IPS DF 19.7 (cell line): ENCODE results near the gene ST13.
"Not testable (repeated sequence)": the region's sequence is repeated elsewhere in the genome, so short reads cannot be mapped to it uniquely, and the experiment has no call there.

Experiments
- DNase-seq: peaks from one replicate; pipeline ENCODE4 v3.0.0-alpha.2; 2013; ENCODE audit warnings: low read depth, low spot score

The ST13 gene

DNA sequence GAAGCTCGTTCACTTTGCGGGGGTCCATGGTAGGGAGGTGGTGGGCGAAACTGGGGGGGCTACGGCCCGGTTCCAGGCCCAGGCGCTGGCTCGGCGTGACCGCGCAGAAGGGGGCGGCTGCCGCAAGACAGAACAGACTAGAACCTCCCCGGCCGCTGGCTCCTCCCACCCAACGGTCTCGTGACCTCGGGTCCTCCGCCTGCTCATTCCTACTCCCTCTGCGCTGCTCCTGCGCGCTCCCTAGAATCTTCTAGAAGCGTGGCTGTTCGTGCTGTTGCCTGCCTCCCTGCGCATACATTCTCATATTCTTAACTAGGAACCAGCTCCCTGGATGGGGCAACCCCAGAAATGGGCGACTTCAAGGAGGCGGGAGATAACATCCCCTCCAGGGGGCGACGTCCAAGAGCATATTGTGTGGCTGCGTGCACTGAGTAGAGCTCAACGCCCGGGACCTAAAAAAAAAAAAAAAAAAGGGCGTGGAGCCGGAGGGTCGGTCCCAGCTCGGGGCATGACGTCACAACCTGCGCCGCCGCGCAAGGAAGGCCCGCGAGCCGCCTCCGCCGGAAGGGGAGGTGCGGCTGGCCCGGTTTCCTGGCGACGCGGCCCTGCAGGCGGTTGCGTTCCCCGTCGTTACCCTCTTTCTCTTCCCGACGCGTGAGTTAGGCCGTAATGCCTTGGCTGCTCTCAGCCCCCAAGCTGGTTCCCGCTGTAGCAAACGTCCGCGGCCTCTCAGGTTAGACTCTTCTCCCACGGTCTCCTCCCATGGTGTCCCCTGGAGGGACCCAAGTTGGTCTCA is at the start of gene ST13, which contains the start of gene XPNPEP3:
Gene ST13, minus strand, starts transcription at position 127 of the 796 bp plus-strand sequence. Its CDS starts 99 bp downstream, at position 28.
Gene XPNPEP3, plus strand, starts transcription at position 636 of the 796 bp plus-strand sequence. Its CDS starts 34 bp downstream, at position 670.
- peak; percentile 86 for DNase-seq

DNA sequence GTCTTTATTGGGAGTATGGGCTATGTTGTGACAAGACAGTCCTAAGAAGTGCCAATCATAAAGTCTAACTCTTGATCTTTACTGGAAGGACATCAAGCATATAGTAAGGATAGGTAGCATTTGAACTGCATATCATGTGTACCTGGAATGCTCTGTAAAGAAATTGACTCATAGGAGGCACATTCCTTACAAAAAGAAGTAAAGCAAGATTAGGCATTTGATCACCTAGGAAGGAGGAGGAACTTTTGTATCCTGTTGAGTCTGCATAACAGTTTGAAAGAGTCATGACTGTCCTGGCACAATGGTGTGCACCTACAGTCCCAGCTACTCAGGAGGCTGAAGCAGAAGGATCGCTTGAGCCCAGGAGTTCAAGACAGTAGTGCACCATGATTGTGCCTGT is 47.7 kb upstream of the ST13 start:
- DNase-seq: no peak

DNA sequence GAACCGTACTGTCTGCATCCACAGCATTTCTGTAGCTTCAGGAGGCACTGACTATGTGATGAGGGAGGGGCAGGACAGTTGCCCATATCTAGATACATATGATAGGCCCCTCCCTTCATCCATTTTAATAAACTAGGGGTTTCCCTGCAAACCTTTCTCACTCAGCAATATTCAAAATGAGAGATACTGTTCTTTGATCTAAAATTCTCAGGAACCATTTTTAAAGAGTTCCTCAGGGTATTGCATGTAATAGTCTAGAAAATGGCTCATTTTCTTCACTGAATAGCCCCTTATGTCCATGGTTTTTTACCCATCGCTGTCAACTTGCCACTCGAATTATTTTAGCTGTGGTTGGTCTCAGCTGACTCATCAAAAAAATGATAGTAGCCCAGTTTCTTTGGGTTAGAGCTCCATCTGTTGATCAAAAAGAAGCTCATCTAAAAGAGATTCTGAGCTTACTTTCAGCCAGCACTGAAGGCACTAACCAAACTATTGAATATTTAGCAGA is 42.5 kb upstream of the ST13 start:
- DNase-seq: no peak

- no peak for DNase-seq
These were observed 38.0 kb upstream of the ST13 start for GRCh38 chr22:40894417-40894816.

DNA sequence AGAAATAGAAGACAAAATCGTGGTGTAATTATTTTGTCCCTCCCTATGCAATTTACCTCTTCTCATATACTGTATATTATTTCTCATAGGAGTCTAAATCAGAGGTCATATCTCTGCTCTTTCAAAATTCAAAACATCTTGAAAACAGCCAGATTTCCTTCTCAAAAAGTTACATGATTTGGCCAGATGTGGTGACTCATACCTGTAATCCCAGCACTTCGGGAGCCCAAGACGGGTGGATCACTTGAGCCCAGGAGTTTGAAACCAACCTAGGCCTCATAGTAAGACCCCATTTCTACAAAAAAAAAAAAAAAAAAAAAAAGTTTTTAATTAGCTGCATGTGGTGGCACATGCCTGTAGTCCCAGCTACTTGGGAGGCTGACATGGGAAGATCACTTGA is 34.4 kb upstream of the ST13 start:
- DNase-seq: no peak

GRCh38 chr22:40889116-40889515 is 32.7 kb upstream of the ST13 start:
- DNase-seq: no peak

DNA sequence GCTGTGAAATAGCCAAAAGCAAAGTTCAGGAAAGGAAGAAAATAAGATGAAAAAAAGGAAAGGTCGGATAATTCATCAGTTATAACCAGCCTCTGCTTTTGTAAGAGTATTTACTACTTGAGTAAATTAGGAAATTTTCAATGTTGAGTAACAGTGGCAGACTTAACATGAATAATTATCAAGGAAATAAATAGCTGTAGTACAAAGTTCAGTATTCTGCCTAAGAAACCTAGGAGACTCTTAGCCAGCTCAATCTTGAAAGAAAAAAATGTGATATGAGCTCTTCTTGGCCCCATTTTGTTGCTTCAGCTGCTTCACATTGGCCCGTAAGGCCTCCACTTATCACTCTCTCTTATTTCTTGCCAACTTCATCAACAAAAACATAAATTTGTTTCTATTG is 22.5 kb upstream of the ST13 start:
- no peak for DNase-seq

GRCh38 chr22:40877488-40877887 is 21.0 kb upstream of the ST13 start:
- no peak for DNase-seq

DNA sequence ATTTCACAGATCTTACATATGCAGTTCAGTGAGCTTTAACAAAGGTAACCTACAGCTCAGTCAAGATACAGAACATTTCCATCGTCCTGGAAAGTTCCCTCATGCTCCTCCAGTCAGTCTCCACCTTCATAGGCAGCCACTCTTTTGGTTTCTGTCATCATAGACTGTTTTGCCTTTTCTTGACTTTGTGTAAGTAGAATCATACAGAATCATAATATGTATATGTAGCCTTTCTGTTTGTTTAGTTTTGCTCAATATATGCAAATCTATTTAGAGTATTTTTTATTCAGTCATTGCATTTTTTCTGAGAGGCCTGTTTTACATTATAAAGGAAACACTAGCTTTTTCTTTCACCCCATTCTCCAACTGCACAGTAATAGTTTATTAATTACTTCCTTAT is 20.5 kb upstream of the ST13 start:
- DNase-seq: no peak

- DNase-seq: no peak
These were observed 18.7 kb upstream of the ST13 start for GRCh38 chr22:40875111-40875510.

DNA sequence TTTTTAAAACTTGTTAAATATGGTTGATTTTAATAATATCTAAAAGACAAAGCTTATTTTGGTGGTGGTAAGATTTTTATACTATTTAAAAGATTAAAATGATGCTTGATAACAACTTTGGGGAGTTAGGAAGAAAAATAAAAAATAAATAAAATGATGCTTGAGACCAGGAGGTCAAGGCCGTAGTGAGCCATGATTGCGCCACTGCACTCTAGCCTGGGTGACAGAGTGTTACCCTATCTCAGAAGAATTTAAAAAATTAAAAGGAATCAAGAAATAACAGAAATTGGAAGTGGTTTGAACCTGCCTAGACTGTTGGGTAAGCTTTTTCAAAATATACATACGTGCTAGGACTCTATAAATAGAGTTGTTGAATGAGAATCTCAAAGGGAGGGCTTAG is 17.6 kb upstream of the ST13 start:
- no peak for DNase-seq

DNA sequence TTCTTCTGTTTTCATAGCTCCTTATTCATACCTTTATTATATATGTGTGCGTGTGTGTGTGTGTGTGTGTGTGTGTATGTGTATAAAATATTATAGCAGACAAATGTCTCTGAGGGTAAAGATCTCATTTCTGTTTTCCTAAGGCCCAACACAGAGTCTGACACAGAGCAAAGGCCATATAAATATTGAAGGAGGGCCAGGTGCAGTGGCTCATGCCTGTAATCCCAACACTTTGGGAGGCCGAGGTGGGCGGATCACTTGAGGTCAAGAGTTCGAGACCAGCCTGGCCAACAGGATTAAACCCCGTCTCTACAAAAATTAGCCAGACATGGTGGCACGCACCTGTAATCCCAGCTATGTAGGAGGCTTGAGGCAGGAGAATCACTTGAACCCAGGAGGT is 11.9 kb upstream of the ST13 start:
- DNase-seq: not testable (repeated sequence)

DNA sequence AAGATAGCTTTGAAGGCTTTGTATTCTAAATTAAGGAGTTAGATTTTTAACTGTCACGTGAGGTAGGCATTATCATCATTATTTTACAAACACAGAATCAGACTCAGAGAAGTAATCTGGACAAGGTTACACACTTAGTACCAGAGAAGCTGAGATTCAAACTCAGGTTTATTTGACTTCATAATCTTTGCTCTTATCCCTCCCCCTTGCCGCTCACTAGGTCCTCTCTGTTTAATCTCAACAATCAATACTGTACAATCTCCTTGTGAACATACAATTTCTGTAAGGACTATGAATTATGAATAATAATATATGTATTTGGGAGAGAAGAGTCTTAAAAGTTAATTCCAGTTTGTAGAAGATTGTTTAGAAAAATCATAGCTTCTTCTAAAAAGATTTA is 10.7 kb upstream of the ST13 start:
- no peak for DNase-seq

DNA sequence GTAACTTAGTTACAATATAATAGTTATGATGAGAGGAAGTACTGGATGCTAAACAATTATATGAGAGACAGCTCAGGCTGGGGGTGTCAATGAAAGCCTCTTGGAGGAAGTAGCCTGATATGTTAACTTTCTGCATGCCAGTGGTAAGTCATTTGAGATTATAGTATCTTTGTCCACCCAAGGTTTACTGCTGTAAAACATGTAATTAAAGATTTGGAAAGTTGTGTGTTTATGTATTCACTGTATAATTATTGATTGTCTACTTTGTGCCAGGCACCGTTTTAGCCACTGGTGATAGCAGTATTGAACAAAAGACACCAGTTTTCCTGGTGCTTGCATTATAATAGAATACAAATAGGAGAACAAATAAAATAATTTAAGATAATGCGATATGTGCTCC is 6.1 kb upstream of the ST13 start:
- DNase-seq: no peak

GRCh38 chr22:40862013-40862412 is 5.6 kb upstream of the ST13 start, which contains the start of gene DNAJB7:
Gene DNAJB7, minus strand, starts transcription at chr22:40862113. Its CDS starts 119 bp downstream, at chr22:40861994.
- no peak for DNase-seq

DNA sequence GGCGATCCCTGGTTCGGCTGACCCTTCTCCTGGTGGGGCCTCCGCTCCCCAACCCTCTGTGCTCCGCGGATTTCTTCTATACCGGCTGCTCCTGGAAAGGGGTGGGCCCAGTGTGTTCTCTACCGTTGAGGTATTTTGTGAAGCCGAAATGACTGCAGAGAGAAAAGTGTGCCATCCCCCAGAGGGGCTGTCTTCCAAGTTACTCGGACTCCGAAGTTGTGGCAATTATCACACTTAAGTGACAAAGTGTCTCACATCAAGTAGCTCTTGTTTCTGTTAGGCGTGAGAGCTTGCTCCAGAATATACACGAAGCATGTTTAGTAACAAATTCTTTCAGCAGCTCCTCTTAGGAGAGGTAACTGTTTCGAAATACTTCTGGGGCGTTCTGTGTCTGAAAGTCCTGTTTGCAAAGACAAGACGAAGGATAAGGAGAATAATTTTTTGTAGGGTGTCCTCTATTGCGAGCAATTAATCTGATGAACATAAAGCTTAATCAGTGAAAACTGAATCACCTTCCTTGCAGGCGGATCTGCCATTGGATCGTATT is 943 bp upstream of the ST13 start:
- DNase-seq: no peak

- no peak for DNase-seq
These were observed 393 bp downstream of the ST13 start for GRCh38 chr22:40855979-40856512.

DNA sequence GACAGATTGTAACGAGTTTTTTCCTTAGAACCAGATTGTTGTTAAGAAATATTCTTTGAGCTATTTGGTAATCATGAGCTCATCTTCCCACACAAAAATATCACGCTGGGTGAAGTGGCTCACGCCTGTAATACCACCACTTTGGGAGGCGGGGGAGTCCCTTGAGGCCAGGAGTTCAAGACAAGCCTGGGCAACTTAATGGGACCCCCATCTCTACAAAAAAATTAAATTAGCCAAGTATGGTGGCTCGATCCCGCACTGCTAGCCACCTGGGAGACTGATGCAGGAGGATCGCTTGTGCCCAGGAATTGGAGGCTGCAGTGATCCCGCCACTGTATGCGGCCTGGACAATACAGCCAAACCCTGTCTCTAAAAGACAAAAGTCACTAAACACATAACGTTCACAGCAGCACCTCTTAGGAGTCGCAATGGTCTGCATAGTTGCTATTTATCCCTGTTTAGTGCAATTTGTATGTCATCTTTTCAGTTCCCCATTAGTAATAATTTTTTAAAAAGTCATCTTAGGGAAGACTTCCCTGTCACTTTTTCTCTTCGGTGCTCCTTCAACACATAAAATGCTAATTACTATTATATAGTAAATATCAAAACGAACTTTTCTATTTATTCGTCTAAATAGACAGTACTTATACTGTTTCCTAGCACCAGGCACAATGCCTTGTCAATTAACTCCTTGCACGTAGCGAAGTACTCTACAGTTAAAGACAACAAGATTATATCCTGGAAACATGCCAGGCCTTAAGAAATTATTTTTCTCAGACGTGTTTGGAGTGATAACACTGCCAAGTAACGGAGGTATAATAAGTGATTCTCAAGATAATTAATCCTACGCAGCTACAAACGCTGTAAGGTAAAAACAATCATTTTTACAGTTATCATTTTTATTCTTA is 1.1 kb downstream of the ST13 start:
- no peak for DNase-seq

GRCh38 chr22:40853961-40854360 is 2.5 kb downstream of the ST13 start:
- no peak for DNase-seq

DNA sequence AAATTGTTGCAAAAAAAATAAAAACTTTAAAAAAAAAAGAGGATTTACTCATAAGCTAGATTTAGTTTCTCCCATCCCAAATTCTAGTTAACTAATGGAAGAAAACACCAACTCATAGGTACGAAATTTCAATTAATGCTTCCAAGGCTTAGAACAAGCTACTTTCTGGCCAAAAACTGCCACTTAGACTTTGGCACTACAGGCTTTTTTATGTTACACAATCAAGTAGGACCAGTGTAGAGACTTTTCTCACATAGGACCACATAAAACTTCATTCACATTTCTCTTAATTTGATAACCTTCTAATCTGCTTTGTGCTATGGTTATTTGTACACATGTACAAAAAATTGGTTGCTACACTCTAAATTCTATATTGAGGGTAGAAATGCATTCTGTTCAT is 3.1 kb downstream of the ST13 start:
- no peak for DNase-seq

DNA sequence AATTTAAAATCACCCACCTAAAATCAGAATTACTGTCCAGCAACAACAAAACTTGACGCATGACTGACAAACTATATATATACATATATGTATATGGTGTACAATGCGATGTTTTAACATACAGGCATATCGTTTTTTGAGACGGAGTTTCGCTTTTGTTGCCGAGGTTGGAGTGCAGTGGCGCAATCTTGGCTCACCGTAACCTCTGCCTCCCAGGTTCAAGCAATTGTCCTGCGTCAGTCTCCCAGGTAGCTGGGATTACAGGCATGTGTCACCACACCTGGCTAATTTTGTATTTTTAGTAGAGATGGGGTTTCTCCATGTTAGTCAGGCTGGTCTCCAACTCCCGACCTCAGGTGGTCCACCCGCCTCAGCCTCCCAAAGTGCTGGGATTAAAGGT is 10.6 kb downstream of the ST13 start:
- DNase-seq: not testable (repeated sequence)

GRCh38 chr22:40844951-40845350 is 11.5 kb downstream of the ST13 start:
- DNase-seq: no peak
